B cell (primary cell): ENCODE data around the gene CNTNAP4. TPM values are rescaled to one million over a fixed set of nuclear protein-coding genes. Genes with fewer than 3 reads are reported as not detected.

Experiments
- ATAC-seq: fragments of 200-7000 bp; cut with Tn5 transposase; one replicate; pipeline ENCODE4 v1.10.0; 2021; ENCODE audit warnings: low read depth, mild to moderate bottlenecking, moderate number of reproducible peaks, moderate library complexity
- CTCF ChIA-PET: fragments of 350-600 bp; sonication (Branson Sonifier 250); formaldehyde crosslinking; loops from one replicate; lab custom pipeline; 2021; ENCODE audit warnings: antibody characterized with exemption, inconsistent platforms; lab: Charles Lee
- POLR2A ChIA-PET: fragments of 350-600 bp; sonication (Branson Sonifier 250); formaldehyde crosslinking; loops from one replicate; lab custom pipeline; 2021; ENCODE audit warnings: antibody characterized with exemption; lab: Charles Lee
- DNase-seq: peaks from one replicate; pipeline ENCODE4 v3.0.0; 2013
- H2AFZ ChIP-seq: 2 replicates; pipeline ENCODE4 v1.6.1; 2012; ENCODE audit warnings: mild to moderate bottlenecking, low read depth, low read length; ENCODE audit not compliant: insufficient read depth, poor library complexity, severe bottlenecking
- H3K27ac ChIP-seq, 2 donors: 1 replicate in 1 of 2; 2 replicates in 1 of 2; pipeline ENCODE4 v1.5.1; 2012 to 2013; ENCODE audit warnings: low read length in 2 of 2, mild to moderate bottlenecking in 2 of 2, moderate library complexity in 1 of 2
- H3K27me3 ChIP-seq, 4 experiments: fragments of 200-600 bp in 1 of 4; sonication (generic) in 1 of 4; replicated peaks in 1 of 4; 1 replicate in 2 of 4; 2 replicates in 2 of 4; pipeline versions ENCODE4 v1.6.1 to v1.7.0; 2013 to 2016; ENCODE audit warnings: low read length in 3 of 4, mild to moderate bottlenecking in 2 of 4, mixed read lengths in 1 of 4, moderate library complexity in 1 of 4; ENCODE audit not compliant: insufficient read depth in 4 of 4, control insufficient read depth in 3 of 4; ENCODE audit errors: control extremely low read depth in 1 of 4
- H3K36me3 ChIP-seq, 2 experiments: replicated peaks in 1 of 2; 1 replicate in 1 of 2; 2 replicates in 1 of 2; pipeline versions ENCODE4 v1.6.1 to v1.7.1; 2013; ENCODE audit warnings: low read length in 1 of 2; ENCODE audit not compliant: insufficient read depth in 2 of 2, control insufficient read depth in 1 of 2; ENCODE audit errors: control extremely low read depth in 1 of 2, extremely low read depth in 1 of 2
- H3K4me1 ChIP-seq, 2 donors: fragments of 200-600 bp in 1 of 2; sonication (generic) in 1 of 2; 1 replicate in 1 of 2; 2 replicates in 1 of 2; pipeline versions ENCODE4 v1.5.1 to v1.6.1; 2013 to 2017; ENCODE audit warnings: low read length in 2 of 2; ENCODE audit not compliant: control insufficient read depth in 2 of 2, insufficient read depth in 2 of 2
- H3K4me2 ChIP-seq: replicated peaks from 2 replicates; pipeline ENCODE3; 2012; ENCODE audit warnings: mild to moderate bottlenecking, low read depth, low read length; ENCODE audit not compliant: poor library complexity, severe bottlenecking
- H3K4me3 ChIP-seq, 5 experiments: fragments of 200-600 bp in 1 of 5; sonication (generic) in 1 of 5; 1 replicate in 3 of 5; 2 replicates in 2 of 5; pipeline versions ENCODE4 v1.5.1 to v1.7.0; 2011 to 2016; ENCODE audit warnings: low read length in 4 of 5, mild to moderate bottlenecking in 4 of 5, low read depth in 2 of 5, control low read depth in 1 of 5, moderate library complexity in 1 of 5; ENCODE audit not compliant: insufficient read depth in 1 of 5; ENCODE audit errors: control extremely low read depth in 1 of 5, extremely low read depth in 1 of 5
- H3K79me2 ChIP-seq: fragments of 200-600 bp; sonication (generic); one replicate; pipeline ENCODE4 v1.6.0; 2016; ENCODE audit warnings: low read length; ENCODE audit not compliant: control insufficient read depth, insufficient read depth
- H3K9ac ChIP-seq: fragments of 200-600 bp; sonication (generic); 2 replicates; pipeline ENCODE4 v1.6.1; 2017; ENCODE audit warnings: mild to moderate bottlenecking, low read length, moderate library complexity
- H3K9me3 ChIP-seq, 3 donors: one replicate each; pipeline versions ENCODE4 v1.6.1 to v1.7.1; 2013; ENCODE audit warnings: low read length in 2 of 3; ENCODE audit not compliant: control insufficient read depth in 2 of 3, insufficient read depth in 1 of 3; ENCODE audit errors: control extremely low read depth in 1 of 3
- H4K20me1 ChIP-seq: 2 replicates; pipeline ENCODE4 v1.6.0; 2012; ENCODE audit warnings: mild to moderate bottlenecking, low read length; ENCODE audit not compliant: insufficient read depth, control insufficient read depth, poor library complexity, severe bottlenecking
- H3K27ac Mint-ChIP-seq: one replicate; pipeline ENCODE4 v1.8.0; 2021; ENCODE audit warnings: mixed read lengths
- H3K27me3 Mint-ChIP-seq: one replicate; pipeline ENCODE4 v1.8.0; 2021; ENCODE audit warnings: mixed read lengths
- H3K4me1 Mint-ChIP-seq: one replicate; pipeline ENCODE4 v1.8.0; 2021; ENCODE audit warnings: mixed read lengths
- H3K4me3 Mint-ChIP-seq: one replicate; pipeline ENCODE4 v1.8.0; 2021; ENCODE audit warnings: mixed read lengths
- H3K9me3 Mint-ChIP-seq: one replicate; pipeline ENCODE4 v1.8.0; 2022; ENCODE audit warnings: mixed read lengths; ENCODE audit not compliant: insufficient read depth
- EZH2 ChIP-seq: IDR thresholded peaks from 2 replicates; pipeline ENCODE4 v1.6.1; 2012; ENCODE audit warnings: borderline replicate concordance, low read depth, mild to moderate bottlenecking, moderate library complexity, low read length; ENCODE audit not compliant: insufficient read depth, poor library complexity, severe bottlenecking
- WGBS: methylation state at CpG from one replicate; pipeline ENCODE4 v1.1.5; 2013; ENCODE audit warnings: missing lambda C conversion rate; ENCODE audit not compliant: insufficient coverage; 5-methylcytosine and 5-hydroxymethylcytosine counted together
- intact Hi-C: fragments of 100-400 bp; cut with micrococcal nuclease; formaldehyde crosslinking; loops from one replicate; pipeline ENCODE4 v1.10.0; 2022
- polyA plus RNA-seq: library from polyadenylated mRNA; depleted of rRNA; stranded (reverse); fragments of >200 nt; gene quantifications from 2 replicates; pipeline ENCODE4 v1.2.3, GENCODE V29; 2012
- total RNA-seq, 2 donors: library from RNA; stranded (reverse); fragments of 120-200 nt in 1 of 2; gene quantifications; 1 replicate in 1 of 2; 2 replicates in 1 of 2; pipeline versions ENCODE4 v1.2.3 to v1.2.4, GENCODE V29; 2013 to 2022
- TF ChIP-seq, protein P1 (sequence below): fragments of 200-600 bp; IDR thresholded peaks from one replicate; pipeline ENCODE4 v1.8.0; 2022; ENCODE audit warnings: antibody characterized with exemption, mild to moderate bottlenecking

Gene CNTNAP4
- total and polyA plus RNA-seq, 2 donors (not counting 1 experiment from before 2014, with no cell fraction given), result 0.06 TPM; not detected in 1

DNA sequence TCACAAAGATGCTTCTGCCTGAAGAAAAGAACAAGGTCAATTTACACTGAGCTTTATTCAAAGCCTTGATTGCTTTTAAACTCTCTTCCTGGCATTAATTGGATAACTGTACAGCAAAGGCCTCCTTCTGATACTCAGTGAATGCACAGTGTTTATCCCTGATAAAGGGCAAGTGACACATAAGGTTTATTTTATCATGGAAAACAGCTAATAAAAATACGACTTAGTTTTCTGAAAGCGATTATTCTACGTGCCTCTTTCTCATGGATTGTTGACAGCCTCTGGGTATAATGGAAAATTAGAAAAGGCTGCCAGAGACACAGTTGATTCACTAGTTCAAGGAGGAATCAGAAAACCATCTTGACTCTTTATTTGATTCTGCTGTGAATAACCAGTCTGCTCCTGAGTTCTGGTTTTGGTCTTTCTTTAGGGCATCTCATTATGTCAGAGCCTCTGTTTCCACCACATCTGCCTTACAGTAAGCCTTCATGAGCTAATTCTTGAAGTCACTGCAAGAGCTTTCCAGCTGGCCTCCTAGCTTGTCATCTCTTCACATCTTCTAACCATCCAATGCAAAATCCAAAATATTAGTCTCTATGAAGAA, 212.9 kb downstream of the CNTNAP4 start:
- Histone ChIP-seq H3K4me1 (no peaks in the 10 kb centered on the region), H3K79me2 (no peaks in the 10 kb centered on the region), H2AFZ (no peak overlapping the region), H3K36me3 (no peaks in the 10 kb centered on the region), H3K4me3 (no peak overlapping the region), H4K20me1 (no peaks in the 10 kb centered on the region), H3K4me2 (no peak overlapping the region), H3K9me3 (no peaks in the 10 kb centered on the region), H3K9ac (no peak overlapping the region), H3K27ac (no peak overlapping the region), H3K27me3 (no peaks in the 10 kb centered on the region)
- Mint-ChIP-seq H3K4me3 (no peak overlapping the region), H3K4me1 (no peaks in the 10 kb centered on the region), H3K27me3 (no peaks in the 10 kb centered on the region), H3K9me3 (peaks cover 2% of the 10 kb centered on the region), H3K27ac (no peak overlapping the region)
- WGBS, result 96% methylated on average over 3 of the region's 3 CpGs
- TF ChIP-seq, protein P1, sequence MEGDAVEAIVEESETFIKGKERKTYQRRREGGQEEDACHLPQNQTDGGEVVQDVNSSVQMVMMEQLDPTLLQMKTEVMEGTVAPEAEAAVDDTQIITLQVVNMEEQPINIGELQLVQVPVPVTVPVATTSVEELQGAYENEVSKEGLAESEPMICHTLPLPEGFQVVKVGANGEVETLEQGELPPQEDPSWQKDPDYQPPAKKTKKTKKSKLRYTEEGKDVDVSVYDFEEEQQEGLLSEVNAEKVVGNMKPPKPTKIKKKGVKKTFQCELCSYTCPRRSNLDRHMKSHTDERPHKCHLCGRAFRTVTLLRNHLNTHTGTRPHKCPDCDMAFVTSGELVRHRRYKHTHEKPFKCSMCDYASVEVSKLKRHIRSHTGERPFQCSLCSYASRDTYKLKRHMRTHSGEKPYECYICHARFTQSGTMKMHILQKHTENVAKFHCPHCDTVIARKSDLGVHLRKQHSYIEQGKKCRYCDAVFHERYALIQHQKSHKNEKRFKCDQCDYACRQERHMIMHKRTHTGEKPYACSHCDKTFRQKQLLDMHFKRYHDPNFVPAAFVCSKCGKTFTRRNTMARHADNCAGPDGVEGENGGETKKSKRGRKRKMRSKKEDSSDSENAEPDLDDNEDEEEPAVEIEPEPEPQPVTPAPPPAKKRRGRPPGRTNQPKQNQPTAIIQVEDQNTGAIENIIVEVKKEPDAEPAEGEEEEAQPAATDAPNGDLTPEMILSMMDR, result no peak
- no peak for TF ChIP-seq EZH2
- ChIA-PET CTCF (no interaction called here), POLR2A (no interaction called here)
- DNase-seq, result no peak
- intact Hi-C loops, result no loop called here
- no peak for ATAC-seq

DNA sequence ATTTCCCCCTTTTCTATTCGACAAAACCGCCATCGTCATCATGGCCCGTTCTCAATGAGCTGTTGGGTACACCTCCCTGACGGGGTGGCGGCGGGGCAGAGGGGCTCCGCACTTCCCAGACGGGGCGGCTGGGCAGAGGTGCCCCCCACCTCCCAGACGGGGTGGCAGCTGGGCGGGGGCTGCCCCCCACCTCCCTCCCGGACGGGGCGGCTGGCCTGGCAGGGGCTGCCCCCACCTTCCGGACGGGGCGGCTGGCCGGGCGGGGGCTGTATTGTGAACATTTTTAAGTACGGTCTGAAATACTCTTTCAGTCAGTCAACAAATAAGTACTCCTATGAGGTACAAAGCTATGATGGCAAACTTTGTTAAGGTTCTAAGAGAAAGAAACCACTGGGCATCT, 222.8 kb downstream of the CNTNAP4 start:
- Histone ChIP-seq H3K4me1 (no peaks in the 10 kb centered on the region), H3K4me2 (no peak overlapping the region), H3K9ac (no peak overlapping the region), H3K9me3 (no peaks in the 10 kb centered on the region), H3K36me3 (no peaks in the 10 kb centered on the region), H3K4me3 (no peak overlapping the region), H3K27me3 (no peaks in the 10 kb centered on the region), H3K27ac (no peak overlapping the region), H4K20me1 (no peaks in the 10 kb centered on the region), H2AFZ (no peak overlapping the region), H3K79me2 (no peaks in the 10 kb centered on the region)
- DNase-seq (no peak), ATAC-seq (no peak)
- ChIA-PET CTCF (no interaction called here), POLR2A (no interaction called here)
- H3K4me3 Mint-ChIP-seq, result no peak overlapping the region
- H3K27me3 Mint-ChIP-seq, result no peaks in the 10 kb centered on the region
- no peak for TF ChIP-seq EZH2
- TF ChIP-seq, protein P1, result no peak
- H3K27ac Mint-ChIP-seq, result no peak overlapping the region
- intact Hi-C loops, result no loop called here
- H3K9me3 Mint-ChIP-seq, result no peaks in the 10 kb centered on the region
- WGBS, result 95% methylated on average over 4 of the region's 21 CpGs
- H3K4me1 Mint-ChIP-seq, result no peaks in the 10 kb centered on the region
